PC-3 (cell line): ENCODE results near the gene DCAF15. TPM values are rescaled to one million over a fixed set of nuclear protein-coding genes. Genes with fewer than 3 reads are reported as not detected.

Experiments
- ATAC-seq: fragments of 200-7000 bp; cut with Tn5 transposase; 2 replicates; pipeline ENCODE4 v1.9.1; 2020; ENCODE audit warnings: mild to moderate bottlenecking, moderate library complexity
- BruUV-seq: library from RNA; stranded (reverse); fragments of 400-500 nt; replicated peaks from 2 replicates; lab custom pipeline; 2021; lab: Mats Ljungman, UMichigan
- CTCF ChIA-PET: fragments of 300-600 bp; sonication (Branson Sonifier 250); formaldehyde crosslinking; loops from one replicate; lab custom pipeline; 2022; ENCODE audit warnings: antibody characterized with exemption; lab: Charles Lee
- POLR2A ChIA-PET: fragments of 300-600 bp; sonication (Branson Sonifier 250); formaldehyde crosslinking; loops from one replicate; lab custom pipeline; 2022; ENCODE audit warnings: antibody characterized with exemption; ENCODE audit not compliant: unreplicated experiment; lab: Charles Lee
- DNase-seq: peaks from one replicate; pipeline ENCODE4 v3.0.0-alpha.2; 2015
- H2AFZ ChIP-seq: fragments of 300-600 bp; sonication (generic); 2 replicates; pipeline ENCODE4 v1.6.0; 2016; ENCODE audit warnings: antibody characterized with exemption, low read length
- H3F3A ChIP-seq: fragments of 300-600 bp; sonication (generic); one replicate; pipeline ENCODE4 v1.6.0; 2017; ENCODE audit warnings: antibody characterized with exemption, low read length, control low read depth, mild to moderate bottlenecking; ENCODE audit not compliant: unreplicated experiment
- H3K27ac ChIP-seq: fragments of 300-600 bp; sonication (generic); 2 replicates; pipeline ENCODE4 v1.5.1; 2016; ENCODE audit warnings: mild to moderate bottlenecking, low read length
- H3K27me3 ChIP-seq: fragments of 300-600 bp; sonication (generic); 2 replicates; pipeline ENCODE4 v1.6.1; 2016; ENCODE audit warnings: low read length, mixed read lengths
- H3K36me3 ChIP-seq: fragments of 300-600 bp; sonication (generic); 2 replicates; pipeline ENCODE4 v1.6.1; 2016; ENCODE audit warnings: low read depth, mixed run types, low read length, mixed read lengths
- H3K4me1 ChIP-seq: fragments of 300-600 bp; sonication (generic); 2 replicates; pipeline ENCODE4 v1.5.1; 2016; ENCODE audit warnings: low read length; ENCODE audit not compliant: insufficient read depth
- H3K4me2 ChIP-seq: fragments of 300-600 bp; sonication (generic); 2 replicates; pipeline ENCODE4 v1.6.0; 2016; ENCODE audit warnings: low read length
- H3K4me3 ChIP-seq: fragments of 300-600 bp; sonication (generic); 2 replicates; pipeline ENCODE4 v1.5.1; 2016; ENCODE audit warnings: mild to moderate bottlenecking, low read length, mixed read lengths
- H3K79me2 ChIP-seq: fragments of 300-600 bp; sonication (generic); 2 replicates; pipeline ENCODE4 v1.6.1; 2017; ENCODE audit warnings: low read length, mixed read lengths
- H3K9ac ChIP-seq: fragments of 300-600 bp; sonication (generic); 2 replicates; pipeline ENCODE4 v1.6.0; 2016; ENCODE audit warnings: mild to moderate bottlenecking, low read length
- H3K9me2 ChIP-seq: fragments of 300-600 bp; sonication (generic); replicated peaks from 2 replicates; pipeline ENCODE4 v1.6.1; 2016; ENCODE audit warnings: mixed run types, low read length, mixed read lengths
- H3K9me3 ChIP-seq: fragments of 300-600 bp; sonication (generic); 2 replicates; pipeline ENCODE4 v1.6.1; 2016; ENCODE audit warnings: low read length, mixed read lengths
- H4K20me1 ChIP-seq: fragments of 300-600 bp; sonication (generic); 2 replicates; pipeline ENCODE4 v1.6.1; 2016; ENCODE audit warnings: low read length, mixed read lengths
- CTCF ChIP-seq: fragments of 300-600 bp; sonication (generic); conservative IDR thresholded peaks from 2 replicates; pipeline ENCODE4 v1.5.1; 2017; ENCODE audit warnings: antibody characterized with exemption, low read depth, mild to moderate bottlenecking, low read length
- EZH2 ChIP-seq: fragments of 300-600 bp; sonication (generic); IDR thresholded peaks from one replicate; pipeline ENCODE4 v1.6.1; 2017; ENCODE audit warnings: antibody characterized with exemption, mild to moderate bottlenecking, low read length; ENCODE audit not compliant: unreplicated experiment
- EZH2phosphoT487 ChIP-seq: fragments of 300-600 bp; sonication (generic); IDR thresholded peaks from 2 replicates; pipeline ENCODE4 v1.6.1; 2018; ENCODE audit warnings: mild to moderate bottlenecking, antibody characterized with exemption, low read length, borderline replicate concordance
- intact Hi-C: fragments of 100-400 bp; cut with micrococcal nuclease; formaldehyde crosslinking; loops from 2 replicates; pipeline ENCODE4 v1.9.0; 2023
- total RNA-seq: library from RNA; depleted of rRNA; stranded (reverse); fragments of >200 nt; gene quantifications from 2 replicates; pipeline ENCODE4 v1.2.3, GENCODE V29; 2014

DCAF15 gene
- total RNA-seq, 1 experiment from 2014 or later: 50.8 TPM

DNA sequence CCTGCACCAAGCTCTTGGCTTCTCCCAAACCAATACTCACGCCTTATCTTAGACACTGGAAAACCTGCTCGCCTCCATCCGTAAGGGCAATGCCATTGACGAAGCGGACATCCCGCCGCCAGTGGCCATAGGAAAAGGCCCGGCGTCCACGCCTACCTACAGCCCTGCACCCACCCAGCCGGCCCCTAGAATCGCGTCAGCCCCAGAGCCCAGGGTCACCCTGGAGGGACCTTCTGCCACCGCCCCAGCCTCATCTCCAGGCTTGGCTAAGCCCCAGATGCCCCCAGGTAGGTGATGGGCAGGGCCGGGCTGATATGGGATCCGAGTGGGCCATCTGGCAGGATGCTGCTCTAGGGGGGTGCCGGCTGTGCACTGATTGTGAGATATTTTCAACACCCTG is 39.0 kb upstream of the DCAF15 start:
- no peak overlapping the region for H3K27ac ChIP-seq
- DNase-seq (no peak), ATAC-seq (no peak)
- H3K4me3 ChIP-seq: no peak overlapping the region
- no peak overlapping the region for H2AFZ ChIP-seq
- H3K4me2 ChIP-seq: no peak overlapping the region
- intact Hi-C loops: no loop called here
- H4K20me1 ChIP-seq: no peaks in the 10 kb centered on the region
- no peaks in the 10 kb centered on the region for H3K9me2 ChIP-seq
- no peaks in the 10 kb centered on the region for H3F3A ChIP-seq
- H3K9me3 ChIP-seq: no peaks in the 10 kb centered on the region
- ChIA-PET CTCF (no interaction called here), POLR2A (no interaction called here)
- H3K27me3 ChIP-seq: no peaks in the 10 kb centered on the region
- no peak for TF ChIP-seq EZH2phosphoT487
- no peak for TF ChIP-seq CTCF
- no peak for TF ChIP-seq EZH2
- H3K4me1 ChIP-seq: no peaks in the 10 kb centered on the region
- H3K36me3 ChIP-seq: peaks cover 26% of the 10 kb centered on the region
- BruUV-seq: no TSS peak
- H3K79me2 ChIP-seq: no peaks in the 10 kb centered on the region
- H3K9ac ChIP-seq: no peak overlapping the region

DNA sequence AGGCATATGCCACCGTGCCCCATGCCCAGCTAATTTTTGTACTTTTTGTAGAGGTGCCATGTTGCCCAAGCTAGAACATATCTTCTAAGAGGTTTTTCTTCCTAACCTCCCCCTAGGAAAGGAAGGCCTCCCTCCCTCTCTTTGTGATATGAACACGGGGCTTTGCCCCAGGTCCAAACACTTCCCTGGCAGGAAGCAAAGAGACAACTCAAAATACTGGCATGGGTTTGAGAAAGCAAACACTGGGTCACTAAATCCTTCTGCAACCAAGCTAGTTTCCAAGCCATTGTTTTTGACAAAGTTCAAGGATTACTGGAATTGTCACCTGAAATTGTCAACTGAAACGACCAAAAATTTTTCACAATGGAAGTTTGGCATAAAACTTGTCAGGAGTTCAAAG is 37.5 kb upstream of the DCAF15 start:
- Histone ChIP-seq H4K20me1 (no peaks in the 10 kb centered on the region), H3K79me2 (no peaks in the 10 kb centered on the region), H3K27ac (no peak overlapping the region), H3K9me2 (no peaks in the 10 kb centered on the region), H3K27me3 (no peaks in the 10 kb centered on the region), H3K36me3 (peaks cover 37% of the 10 kb centered on the region), H2AFZ (no peak overlapping the region), H3F3A (no peaks in the 10 kb centered on the region), H3K9me3 (no peaks in the 10 kb centered on the region), H3K4me2 (no peak overlapping the region), H3K4me1 (no peaks in the 10 kb centered on the region), H3K9ac (no peak overlapping the region), H3K4me3 (no peak overlapping the region)
- ChIA-PET POLR2A (no interaction called here), CTCF (interaction anchor here (0.7 kb wide), 1 partner anchor 127 kb away, joined by 9 read pairs; no protein-coding TSS in a partner anchor)
- DNase-seq (no peak), ATAC-seq (no peak)
- intact Hi-C loops: no loop called here
- no peak for TF ChIP-seq CTCF
- no peak for TF ChIP-seq EZH2phosphoT487
- no peak for TF ChIP-seq EZH2
- no TSS peak for BruUV-seq

- DNase-seq (no peak), ATAC-seq (no peak)
- H3K27ac ChIP-seq: no peak overlapping the region
- no peaks in the 10 kb centered on the region for H3K79me2 ChIP-seq
- ChIA-PET POLR2A (no interaction called here), CTCF (no interaction called here)
- peaks cover 56% of the 10 kb centered on the region for H3K36me3 ChIP-seq
- no peaks in the 10 kb centered on the region for H3K27me3 ChIP-seq
- H3K4me1 ChIP-seq: no peaks in the 10 kb centered on the region
- no TSS peak for BruUV-seq
- H4K20me1 ChIP-seq: no peaks in the 10 kb centered on the region
- H3K9me2 ChIP-seq: no peaks in the 10 kb centered on the region
- intact Hi-C loops: no loop called here
- TF ChIP-seq EZH2 (no peak), CTCF (no peak), EZH2phosphoT487 (no peak)
- no peak overlapping the region for H3K4me3 ChIP-seq
- no peaks in the 10 kb centered on the region for H3K9me3 ChIP-seq
- H2AFZ ChIP-seq: no peak overlapping the region
- no peak overlapping the region for H3K4me2 ChIP-seq
- no peak overlapping the region for H3K9ac ChIP-seq
- no peaks in the 10 kb centered on the region for H3F3A ChIP-seq
Measured at GRCh38 chr19:13917888-13918406, 34.4 kb upstream of the DCAF15 start.
